PFSK-1 (cell line): ENCODE results near the gene SCTR.

Experiments used
- FOXP2 ChIP-seq: optimal IDR thresholded peaks from 2 replicates; pipeline ENCODE3; 2011; ENCODE audit warnings: borderline replicate concordance, control low read depth, inconsistent platforms; ENCODE audit not compliant: insufficient read depth; ENCODE audit errors: extremely low read length, extremely low read depth
- POLR2AphosphoS5 ChIP-seq: IDR thresholded peaks from 2 replicates; pipeline ENCODE4 v1.6.1; 2012; ENCODE audit warnings: low read depth, mild to moderate bottlenecking, control low read depth, low read length, moderate library complexity
- REST ChIP-seq, 2 experiments: IDR thresholded peaks; 2 replicates each; pipeline versions ENCODE4 v1.6.1 to v1.8.0; 2011 to 2012; ENCODE audit warnings: low read depth in 2 of 2, low read length in 2 of 2, control low read depth in 1 of 2, inconsistent platforms in 1 of 2, mild to moderate bottlenecking in 1 of 2, moderate library complexity in 1 of 2; ENCODE audit not compliant: insufficient read depth in 1 of 2
- SIN3A ChIP-seq: IDR thresholded peaks from 2 replicates; pipeline ENCODE4 v1.6.1; 2012; ENCODE audit warnings: mild to moderate bottlenecking, low read length, moderate library complexity, borderline replicate concordance; ENCODE audit not compliant: insufficient read depth
- TAF1 ChIP-seq: IDR thresholded peaks from 2 replicates; pipeline ENCODE4 v1.6.1; 2012; ENCODE audit warnings: low read length, control low read depth, borderline replicate concordance; ENCODE audit not compliant: insufficient read depth

The SCTR gene

GRCh38 chr2:119464981-119465380 lies 59.3 kb downstream of the SCTR start:
- TF ChIP-seq REST (IDR thresholded peaks at IDR 0.05; ENCODE audit: insufficient read depth in 1 of 2, low read depth in 2 of 2, low read length in 2 of 2) (no peak), FOXP2 (no peak), TAF1 (no peak), SIN3A (no peak), POLR2AphosphoS5 (no peak)

GRCh38 chr2:119463990-119464389 lies 60.3 kb downstream of the SCTR start:
- TF ChIP-seq POLR2AphosphoS5, result no peak
- no peak for TF ChIP-seq TAF1
- TF ChIP-seq FOXP2, result no peak
- no peak for TF ChIP-seq SIN3A
- TF ChIP-seq REST (IDR thresholded peaks at IDR 0.05; ENCODE audit: insufficient read depth in 1 of 2, low read depth in 2 of 2, low read length in 2 of 2), result no peak

- TF ChIP-seq REST (IDR thresholded peaks at IDR 0.05; ENCODE audit: insufficient read depth in 1 of 2, low read depth in 2 of 2, low read length in 2 of 2) (no peak), POLR2AphosphoS5 (no peak), SIN3A (no peak), FOXP2 (no peak), TAF1 (no peak)
Observed at GRCh38 chr2:119463136-119463535, 61.1 kb downstream of the SCTR start.

GRCh38 chr2:119462574-119462973 lies 61.7 kb downstream of the SCTR start:
- TF ChIP-seq FOXP2, result no peak
- TF ChIP-seq POLR2AphosphoS5, result no peak
- TF ChIP-seq SIN3A, result no peak
- no peak for TF ChIP-seq TAF1
- TF ChIP-seq REST (IDR thresholded peaks at IDR 0.05; ENCODE audit: insufficient read depth in 1 of 2, low read depth in 2 of 2, low read length in 2 of 2), result no peak

GRCh38 chr2:119461811-119462210 lies 62.5 kb downstream of the SCTR start:
- TF ChIP-seq POLR2AphosphoS5 (no peak), REST (IDR thresholded peaks at IDR 0.05; ENCODE audit: insufficient read depth in 1 of 2, low read depth in 2 of 2, low read length in 2 of 2) (no peak), TAF1 (no peak), FOXP2 (no peak), SIN3A (no peak)
